K562 (cell line): ENCODE data around the gene NRN1L. TPM values are rescaled to one million over a fixed set of nuclear protein-coding genes. Genes with fewer than 3 reads are reported as not detected.
A peak's percentile ranks its signal among the peaks of the same experiment; 100 is the strongest.

Experiments
- CHD1 ChIP-seq: fragments of 200-600 bp; sonication (generic); IDR thresholded peaks from one replicate; pipeline ENCODE4 v1.6.1; 2012; ENCODE audit warnings: mild to moderate bottlenecking, moderate library complexity, low read length, inconsistent platforms
- CREB3 ChIP-seq: fragments of 450-650 bp; conservative IDR thresholded peaks from 2 replicates; pipeline ENCODE4 v1.6.1; 2016; ENCODE audit warnings: missing genetic modification characterization, low read depth, mild to moderate bottlenecking, missing compliant biosample characterization, moderate library complexity
- CTCFL ChIP-seq: IDR thresholded peaks from 2 replicates; pipeline ENCODE4 v1.6.1; 2011; ENCODE audit warnings: borderline replicate concordance, low read depth, mild to moderate bottlenecking, moderate library complexity, low read length; ENCODE audit not compliant: insufficient read depth, poor library complexity, severe bottlenecking
- DEAF1 ChIP-seq: fragments of 450-650 bp; formaldehyde crosslinking; IDR thresholded peaks from 2 replicates; pipeline ENCODE4 v1.4.0; 2020; ENCODE audit warnings: mild to moderate bottlenecking, moderate library complexity
- E2F6 ChIP-seq, 2 experiments: IDR thresholded peaks; 2 replicates each; pipeline ENCODE4 v1.6.1; 2011; ENCODE audit warnings: borderline replicate concordance in 1 of 2, control low read depth in 1 of 2, low read depth in 1 of 2, low read length in 1 of 2, mild to moderate bottlenecking in 1 of 2, mixed read lengths in 1 of 2, moderate library complexity in 1 of 2; ENCODE audit not compliant: insufficient read depth in 1 of 2, insufficient read length in 1 of 2, poor library complexity in 1 of 2, severe bottlenecking in 1 of 2; ENCODE audit errors: extremely low read depth in 1 of 2
- FOXM1 ChIP-seq, 2 experiments: fragments of 450-650 bp in 1 of 2; sonication (generic) in 1 of 2; formaldehyde crosslinking in 1 of 2; IDR thresholded peaks; 2 replicates each; pipeline versions ENCODE4 v1.6.1 to v1.9.0; 2017 to 2022; ENCODE audit warnings: low read depth in 2 of 2, mild to moderate bottlenecking in 2 of 2, missing genetic modification reagents in 1 of 2, moderate library complexity in 1 of 2
- GABPB1 ChIP-seq: sonication (generic); formaldehyde crosslinking; IDR thresholded peaks from 2 replicates; pipeline ENCODE4 v1.8.0; 2022; ENCODE audit warnings: mild to moderate bottlenecking, missing genetic modification reagents
- LARP7 ChIP-seq: fragments of 450-650 bp; IDR thresholded peaks from 2 replicates; pipeline ENCODE4 v1.6.1; 2016
- MIER1 ChIP-seq: fragments of 450-650 bp; IDR thresholded peaks from 2 replicates; pipeline ENCODE4 v1.6.1; 2016; ENCODE audit warnings: antibody characterized with exemption, mild to moderate bottlenecking, low read depth
- NELFE ChIP-seq: IDR thresholded peaks from 2 replicates; pipeline ENCODE4 v1.6.1; 2011; ENCODE audit warnings: mild to moderate bottlenecking; ENCODE audit not compliant: insufficient read depth, insufficient read length
- NFYB ChIP-seq: IDR thresholded peaks from 2 replicates; pipeline ENCODE4 v1.6.1; 2011; ENCODE audit warnings: mild to moderate bottlenecking, moderate library complexity; ENCODE audit not compliant: insufficient read length; ENCODE audit errors: extremely low read depth
- POLR3G ChIP-seq: IDR thresholded peaks from 2 replicates; pipeline ENCODE4 v1.6.1; 2011; ENCODE audit not compliant: insufficient read length, insufficient replicate concordance; ENCODE audit errors: extremely low read depth
- TCF3 ChIP-seq: sonication (generic); formaldehyde crosslinking; IDR thresholded peaks from 2 replicates; pipeline ENCODE4 v1.4.0; 2020; ENCODE audit warnings: mild to moderate bottlenecking, missing genetic modification reagents
- TFAP4 ChIP-seq: sonication (generic); formaldehyde crosslinking; IDR thresholded peaks from 2 replicates; pipeline ENCODE4 v1.8.0; 2022; ENCODE audit warnings: missing genetic modification reagents, mild to moderate bottlenecking, moderate library complexity, borderline replicate concordance
- TRIM28 ChIP-seq: fragments of 450-650 bp; IDR thresholded peaks from 2 replicates; pipeline ENCODE4 v1.6.1; 2017
- ZNF212 ChIP-seq: fragments of 450-650 bp; formaldehyde crosslinking; IDR thresholded peaks from 2 replicates; pipeline ENCODE4 v1.4.0; 2020; ENCODE audit warnings: mild to moderate bottlenecking
- ZNF274 ChIP-seq: IDR thresholded peaks from 2 replicates; pipeline ENCODE4 v1.6.1; 2011; ENCODE audit warnings: low read depth, mild to moderate bottlenecking, low read length, moderate library complexity, borderline replicate concordance
- ZNF511 ChIP-seq: sonication (generic); formaldehyde crosslinking; IDR thresholded peaks from 2 replicates; pipeline ENCODE4 v1.8.0; 2022; ENCODE audit warnings: mild to moderate bottlenecking, missing genetic modification reagents
- ZNF644 ChIP-seq: fragments of 200-800 bp; sonication (Bioruptor generic); IDR thresholded peaks from 2 replicates; pipeline ENCODE4 v1.6.1; 2016; ENCODE audit warnings: low read depth, missing genetic modification characterization, missing compliant biosample characterization
- ZNF76 ChIP-seq: fragments of 250-450 bp; sonication (Bioruptor Pico); IDR thresholded peaks from 2 replicates; pipeline ENCODE4 v1.4.0; 2020; ENCODE audit warnings: mild to moderate bottlenecking, moderate library complexity, borderline replicate concordance
- polyA plus RNA-seq, 8 experiments: library from polyadenylated mRNA; depleted of rRNA in 4 of 8; stranded (reverse) in 5 of 8; unstranded in 3 of 8; fragments of >200 nt; fragmentation: Nextera tagmentation in 2 of 8; fragmentation: Illumina TruSeq in 1 of 8; extraction: Ambion mirVana in 2 of 8; extraction: Trizol in 1 of 8; gene quantifications; 2 replicates each; pipeline versions ENCODE4 v1.2.1 to v1.2.3, GENCODE V29; 2011 to 2014; ENCODE audit warnings: inconsistent platforms in 1 of 8, missing spikeins in 1 of 8
- total RNA-seq, 7 experiments: library from RNA; depleted of rRNA in 6 of 7; stranded (reverse); fragments of >200 nt in 6 of 7; fragmentation: Illumina TruSeq in 2 of 7; extraction: Trizol in 2 of 7; gene quantifications; 2 replicates each; pipeline versions ENCODE4 v1.2.1 to v1.2.3, GENCODE V29; 2011 to 2021; ENCODE audit warnings: low replicate concordance in 1 of 7

NRN1L gene
- total and polyA plus RNA-seq, 9 of the 15 experiments (the other 6 are each of a cell fraction or from before 2014, with no cell fraction given) = 0.22 to 0.86 (median 0.61) TPM; not detected in 5

GRCh38 chr16:67883872-67884261 is 818 bp upstream of the NRN1L start (continued):
- TF ChIP-seq E2F6 (IDR thresholded peaks at IDR 0.05; ENCODE audit: borderline replicate concordance in 1 of 2, extremely low read depth in 1 of 2, insufficient read depth in 1 of 2, insufficient read length in 1 of 2, low read depth in 1 of 2, low read length in 1 of 2, poor library complexity in 1 of 2, severe bottlenecking in 1 of 2) = no peak
- TF ChIP-seq ZNF274 = no peak
- TF ChIP-seq TRIM28 = no peak
- no peak for TF ChIP-seq MIER1
- no peak for TF ChIP-seq GABPB1 (CRISPR knock-in tag)
- TF ChIP-seq ZNF76 (CRISPR knock-in tag) = no peak
- TF ChIP-seq FOXM1 (IDR thresholded peaks at IDR 0.05; ENCODE audit: low read depth) = no peak
- TF ChIP-seq FOXM1 (CRISPR knock-in tag; IDR thresholded peaks at IDR 0.05; ENCODE audit: low read depth) = no peak
- TF ChIP-seq DEAF1 (CRISPR knock-in tag) = peak; percentile 62
- TF ChIP-seq CREB3 = no peak
- peak; percentile 24; the same call in 1 of the 2 replicates for TF ChIP-seq TFAP4 (CRISPR knock-in tag)
- TF ChIP-seq LARP7 = no peak
- TF ChIP-seq ZNF644 = no peak
- TF ChIP-seq POLR3G = no peak
- TF ChIP-seq NELFE = no peak
- no peak for TF ChIP-seq ZNF511
- no peak for TF ChIP-seq TCF3 (CRISPR knock-in tag)
- no peak for TF ChIP-seq NFYB
- TF ChIP-seq CTCFL = peak; percentile 44
- no peak for TF ChIP-seq CHD1
- no peak for TF ChIP-seq ZNF212
